ENCODE data around the gene GAGE12D. TPM values are rescaled to one million over a fixed set of nuclear protein-coding genes. Genes with fewer than 3 reads are reported as not detected.

The GAGE12D gene
- total RNA-seq, 2 donors from 2014 or later = not detected

Small RNA genes within 50 kb of the gene (small RNA-seq; reads per million reads assigned to genes)
- 0 reads per million in 2 donors for gene GAGE12B

Other genes with a start within 250 kb of the GAGE12D start
- gene GAGE10, start 238.1 kb upstream of the GAGE12D start, total RNA-seq = not detected
- gene GAGE12J, start 219.7 kb upstream of the GAGE12D start, total RNA-seq = not detected
- not detected for gene GAGE13, start 210.2 kb upstream of the GAGE12D start, total RNA-seq
- gene GAGE12C, start 9.6 kb upstream of the GAGE12D start, total RNA-seq = not detected
- gene GAGE12E, start 9.6 kb downstream of the GAGE12D start, total RNA-seq = not detected
- gene GAGE12F, start 19.1 kb downstream of the GAGE12D start, total RNA-seq = 1 to 10 TPM in 1 of 2 donors, not detected in 1; 2.3 TPM
- gene GAGE12G, start 28.7 kb downstream of the GAGE12D start, total RNA-seq = not detected
- gene GAGE12H, start 38.2 kb downstream of the GAGE12D start, total RNA-seq = not detected
- gene GAGE2A, start 47.8 kb downstream of the GAGE12D start, total RNA-seq = not detected
- 1 to 10 TPM in 1 of 2 donors, not detected in 1; 9.8 TPM for gene GAGE1, start 57.3 kb downstream of the GAGE12D start, total RNA-seq
- 1 to 10 TPM in 1 of 2 donors, not detected in 1; 8.9 TPM for gene PAGE1, start 154.3 kb downstream of the GAGE12D start, total RNA-seq